ENCODE data around the gene TOP2B.
A peak's percentile ranks its signal among the peaks of the same experiment; 100 is the strongest.

The TOP2B gene

DNA sequence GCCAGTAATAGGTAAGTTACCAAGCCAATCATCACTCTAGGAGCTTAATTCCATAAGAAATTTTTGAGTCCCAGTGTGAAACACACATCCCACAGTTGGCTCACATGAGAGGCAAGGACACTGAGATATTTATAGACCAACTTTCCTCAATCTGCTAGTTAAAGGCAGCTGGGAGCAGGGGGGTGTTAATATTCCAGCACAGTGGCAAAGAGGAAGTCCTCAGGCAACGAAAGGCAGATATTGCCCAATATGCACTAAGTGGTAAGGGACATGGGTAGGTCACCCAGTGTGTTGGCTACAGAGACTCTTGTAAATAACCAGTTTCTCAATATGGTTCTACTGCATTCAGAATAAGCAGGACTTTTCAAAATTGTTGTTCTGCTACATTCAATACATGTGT, 61.0 kb downstream of the TOP2B start:
- no peaks in the 10 kb centered on the region for H3K4me1 ChIP-seq (ENCODE audit: insufficient read depth, low read length, severe bottlenecking)
- H3K4me2 ChIP-seq (ENCODE audit: low read length), result no peak overlapping the region
- no peaks in the 10 kb centered on the region for H3F3A ChIP-seq (ENCODE audit: insufficient read depth, low read length)
- H3K9ac ChIP-seq (ENCODE audit: low read length), result no peak overlapping the region
- peaks cover 89% of the 10 kb centered on the region for H3K36me3 ChIP-seq (ENCODE audit: insufficient read depth, low read length)
- TF ChIP-seq EZH2 (IDR thresholded peaks at IDR 0.05; ENCODE audit: borderline replicate concordance, low read length), result no peak
- TF ChIP-seq, protein P1, sequence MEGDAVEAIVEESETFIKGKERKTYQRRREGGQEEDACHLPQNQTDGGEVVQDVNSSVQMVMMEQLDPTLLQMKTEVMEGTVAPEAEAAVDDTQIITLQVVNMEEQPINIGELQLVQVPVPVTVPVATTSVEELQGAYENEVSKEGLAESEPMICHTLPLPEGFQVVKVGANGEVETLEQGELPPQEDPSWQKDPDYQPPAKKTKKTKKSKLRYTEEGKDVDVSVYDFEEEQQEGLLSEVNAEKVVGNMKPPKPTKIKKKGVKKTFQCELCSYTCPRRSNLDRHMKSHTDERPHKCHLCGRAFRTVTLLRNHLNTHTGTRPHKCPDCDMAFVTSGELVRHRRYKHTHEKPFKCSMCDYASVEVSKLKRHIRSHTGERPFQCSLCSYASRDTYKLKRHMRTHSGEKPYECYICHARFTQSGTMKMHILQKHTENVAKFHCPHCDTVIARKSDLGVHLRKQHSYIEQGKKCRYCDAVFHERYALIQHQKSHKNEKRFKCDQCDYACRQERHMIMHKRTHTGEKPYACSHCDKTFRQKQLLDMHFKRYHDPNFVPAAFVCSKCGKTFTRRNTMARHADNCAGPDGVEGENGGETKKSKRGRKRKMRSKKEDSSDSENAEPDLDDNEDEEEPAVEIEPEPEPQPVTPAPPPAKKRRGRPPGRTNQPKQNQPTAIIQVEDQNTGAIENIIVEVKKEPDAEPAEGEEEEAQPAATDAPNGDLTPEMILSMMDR (IDR thresholded peaks at IDR 0.05; ENCODE audit: low read length), result no peak
- no peaks in the 10 kb centered on the region for H3K79me2 ChIP-seq (ENCODE audit: insufficient read depth, low read length)
- no peak overlapping the region for H2AFZ ChIP-seq (ENCODE audit: low read length)
- no peaks in the 10 kb centered on the region for H3K9me3 ChIP-seq (ENCODE audit: low read length)
- H4K20me1 ChIP-seq (ENCODE audit: insufficient read depth, low read length), result no peaks in the 10 kb centered on the region
- no peak overlapping the region for H3K27ac ChIP-seq (ENCODE audit: low read depth, low read length, poor library complexity, severe bottlenecking)
- H3K9me2 ChIP-seq (ENCODE audit: low read depth, low read length), result no peaks in the 10 kb centered on the region
- no peak overlapping the region for H3K4me3 ChIP-seq (ENCODE audit: low read depth, low read length, poor library complexity, severe bottlenecking)
- no peaks in the 10 kb centered on the region for H3K27me3 ChIP-seq (ENCODE audit: insufficient read depth, low read length)

DNA sequence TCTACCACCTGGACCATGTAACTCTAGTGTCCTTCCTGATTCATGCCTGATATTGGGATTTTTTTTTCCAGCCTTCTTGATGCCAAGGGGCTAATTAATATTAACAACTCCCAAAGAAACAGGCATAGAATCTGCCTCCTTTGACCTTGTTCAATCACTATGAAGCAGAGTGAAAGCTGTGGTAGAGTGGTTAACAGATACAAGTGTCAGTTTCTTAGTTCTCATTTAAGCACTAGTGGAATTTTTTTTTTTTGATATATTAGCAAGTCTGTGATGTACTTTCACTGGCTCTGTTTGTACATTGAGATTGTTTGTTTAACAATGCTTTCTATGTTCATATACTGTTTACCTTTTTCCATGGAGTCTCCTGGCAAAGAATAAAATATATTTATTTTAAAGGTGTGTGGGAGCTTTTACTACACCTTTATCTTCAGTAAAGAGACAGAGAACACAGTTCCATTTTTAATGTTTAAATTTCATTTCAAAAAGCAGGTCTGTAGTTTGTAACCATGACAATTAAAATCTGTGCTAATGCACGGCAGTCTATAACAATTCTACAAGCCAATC, 67.1 kb downstream of the TOP2B start:
- H3K9ac ChIP-seq (ENCODE audit: low read length), result no peak overlapping the region
- H3K79me2 ChIP-seq (ENCODE audit: insufficient read depth, low read length), result no peaks in the 10 kb centered on the region
- H3K27ac ChIP-seq (ENCODE audit: low read depth, low read length, poor library complexity, severe bottlenecking), result no peak overlapping the region
- no peaks in the 10 kb centered on the region for H3K9me3 ChIP-seq (ENCODE audit: low read length)
- no peaks in the 10 kb centered on the region for H3K9me2 ChIP-seq (ENCODE audit: low read depth, low read length)
- no peak for TF ChIP-seq EZH2 (IDR thresholded peaks at IDR 0.05; ENCODE audit: borderline replicate concordance, low read length)
- TF ChIP-seq, protein P1 (IDR thresholded peaks at IDR 0.05; ENCODE audit: low read length), result no peak
- no peaks in the 10 kb centered on the region for H3K4me1 ChIP-seq (ENCODE audit: insufficient read depth, low read length, severe bottlenecking)
- H3K36me3 ChIP-seq (ENCODE audit: insufficient read depth, low read length), result peaks cover 64% of the 10 kb centered on the region
- H3K4me3 ChIP-seq (ENCODE audit: low read depth, low read length, poor library complexity, severe bottlenecking), result no peak overlapping the region
- no peak overlapping the region for H2AFZ ChIP-seq (ENCODE audit: low read length)
- H3F3A ChIP-seq (ENCODE audit: insufficient read depth, low read length), result no peaks in the 10 kb centered on the region
- H3K4me2 ChIP-seq (ENCODE audit: low read length), result no peak overlapping the region
- no peaks in the 10 kb centered on the region for H3K27me3 ChIP-seq (ENCODE audit: insufficient read depth, low read length)
- H4K20me1 ChIP-seq (ENCODE audit: insufficient read depth, low read length), result no peaks in the 10 kb centered on the region

DNA sequence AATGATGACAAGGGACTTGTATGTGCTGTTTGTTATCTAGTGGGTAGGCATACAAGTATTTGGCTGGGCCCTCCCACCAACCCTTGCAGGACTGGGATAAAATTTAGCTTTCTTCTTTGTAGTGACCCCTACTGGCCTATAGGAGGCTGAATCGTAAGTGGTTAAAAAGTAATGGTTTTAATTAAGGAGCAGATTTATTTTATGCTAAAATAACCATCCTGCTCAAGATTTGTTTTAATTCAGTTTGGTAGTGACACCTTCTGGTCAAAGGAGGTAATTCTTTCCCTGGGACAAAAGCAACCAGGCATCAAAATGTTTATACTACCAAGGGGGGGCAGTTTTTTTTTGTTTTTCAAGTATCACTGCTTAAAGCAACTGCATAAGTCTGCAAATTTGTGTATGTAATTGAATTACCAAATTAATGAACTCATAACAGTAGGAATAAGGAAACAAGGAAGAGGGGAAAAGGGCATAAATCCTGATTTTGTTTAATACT, 70.7 kb downstream of the TOP2B start:
- H3K9ac ChIP-seq (ENCODE audit: low read length), result no peak overlapping the region
- H3K4me3 ChIP-seq (ENCODE audit: low read depth, low read length, poor library complexity, severe bottlenecking), result no peak overlapping the region
- no peak overlapping the region for H3K27ac ChIP-seq (ENCODE audit: low read depth, low read length, poor library complexity, severe bottlenecking)
- H3K9me3 ChIP-seq (ENCODE audit: low read length), result no peaks in the 10 kb centered on the region
- no peaks in the 10 kb centered on the region for H3K27me3 ChIP-seq (ENCODE audit: insufficient read depth, low read length)
- no peaks in the 10 kb centered on the region for H4K20me1 ChIP-seq (ENCODE audit: insufficient read depth, low read length)
- peaks cover 33% of the 10 kb centered on the region for H3K36me3 ChIP-seq (ENCODE audit: insufficient read depth, low read length)
- H3F3A ChIP-seq (ENCODE audit: insufficient read depth, low read length), result no peaks in the 10 kb centered on the region
- H3K4me1 ChIP-seq (ENCODE audit: insufficient read depth, low read length, severe bottlenecking), result no peaks in the 10 kb centered on the region
- H3K4me2 ChIP-seq (ENCODE audit: low read length), result no peak overlapping the region
- no peaks in the 10 kb centered on the region for H3K9me2 ChIP-seq (ENCODE audit: low read depth, low read length)
- no peak for TF ChIP-seq EZH2 (IDR thresholded peaks at IDR 0.05; ENCODE audit: borderline replicate concordance, low read length)
- TF ChIP-seq, protein P1 (IDR thresholded peaks at IDR 0.05; ENCODE audit: low read length), result peak; percentile 72
- H3K79me2 ChIP-seq (ENCODE audit: insufficient read depth, low read length), result no peaks in the 10 kb centered on the region
- H2AFZ ChIP-seq (ENCODE audit: low read length), result no peak overlapping the region
